Islet of Langerhans (tissue), 1 donor: ENCODE results near the gene SPATA46.
"Not testable (repeated sequence)": the region's sequence is repeated elsewhere in the genome, so short reads cannot be mapped to it uniquely, and the experiment has no call there.

Experiments
- FAIRE-seq: peaks from one replicate; lab custom pipeline; 2011; peaks lifted over from hg19 to GRCh38; lab: Jason Lieb, UNC

Gene SPATA46

GRCh38 chr1:162353078-162353477, 23.6 kb downstream of the SPATA46 start:
- no peak for FAIRE-seq

- FAIRE-seq, result not testable (repeated sequence)
These were observed 24.8 kb downstream of the SPATA46 start for GRCh38 chr1:162351874-162352273.

DNA sequence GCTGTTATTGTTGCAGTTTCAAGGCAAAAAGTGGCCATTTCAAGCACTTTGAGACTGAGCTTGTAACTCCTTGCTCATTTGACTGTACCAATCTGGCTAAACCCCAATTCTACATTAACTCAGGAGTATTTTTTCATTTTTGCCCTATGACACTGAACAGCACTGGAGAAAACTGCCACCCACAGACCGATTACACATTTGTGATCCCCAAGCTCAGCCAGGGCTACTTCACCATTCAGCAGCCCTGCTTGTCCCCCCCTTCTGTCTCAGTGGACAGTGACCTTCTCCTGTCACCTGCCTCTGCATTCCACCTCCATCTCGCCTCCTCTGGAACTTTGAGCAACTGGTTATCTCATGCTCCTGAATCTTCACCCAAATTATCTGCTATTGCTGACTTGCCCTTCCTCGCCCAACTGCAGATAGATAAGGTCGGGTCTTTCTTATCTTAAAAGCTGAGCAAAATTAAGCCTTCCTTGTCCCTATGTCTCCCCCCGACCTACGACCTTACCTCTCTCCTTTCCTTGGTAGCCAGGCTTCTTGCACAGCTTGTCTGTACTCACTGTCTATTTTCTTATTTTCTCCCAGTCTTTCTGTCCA, 25.3 kb downstream of the SPATA46 start:
- FAIRE-seq, result no peak

- FAIRE-seq, result no peak
These were observed 26.9 kb downstream of the SPATA46 start for GRCh38 chr1:162349635-162350330.

DNA sequence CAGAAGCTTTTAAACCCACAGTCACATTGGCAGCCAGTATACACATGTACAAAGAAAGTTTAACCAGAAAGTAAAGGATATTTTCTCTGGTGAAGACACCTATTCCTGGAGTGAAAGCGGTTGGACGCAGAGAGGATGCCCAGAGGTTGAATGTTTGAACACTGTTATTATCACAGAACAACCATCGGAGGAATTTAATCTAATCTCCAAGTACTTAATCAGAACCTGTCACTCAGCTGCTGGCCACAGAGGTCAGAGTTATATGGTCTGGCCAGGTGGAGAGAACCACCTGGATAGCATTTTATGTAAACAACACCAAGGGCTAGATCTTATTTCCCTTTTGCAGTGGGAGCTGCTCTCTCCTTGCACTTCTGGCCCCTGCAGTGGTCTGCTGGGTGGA, 29.4 kb downstream of the SPATA46 start:
- no peak for FAIRE-seq

DNA sequence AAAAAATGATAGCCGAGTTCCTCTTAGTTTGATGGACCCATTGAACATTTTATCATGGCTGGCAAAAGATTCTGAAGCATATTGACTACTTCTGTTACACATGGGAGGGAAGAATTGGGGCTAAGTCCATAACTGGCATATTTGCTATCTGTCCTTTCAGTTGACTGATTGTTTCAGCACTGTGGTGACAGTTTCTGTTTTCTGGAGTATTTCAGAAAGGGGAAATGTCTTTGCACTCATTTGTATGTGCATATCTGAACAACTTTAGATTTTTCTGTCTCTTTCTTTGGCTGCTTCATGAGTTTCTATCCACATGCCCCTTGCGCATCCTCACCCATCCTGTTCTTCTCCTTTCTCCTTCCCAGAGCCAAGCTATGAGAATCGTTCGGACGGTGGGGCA, 33.2 kb downstream of the SPATA46 start:
- FAIRE-seq, result no peak

DNA sequence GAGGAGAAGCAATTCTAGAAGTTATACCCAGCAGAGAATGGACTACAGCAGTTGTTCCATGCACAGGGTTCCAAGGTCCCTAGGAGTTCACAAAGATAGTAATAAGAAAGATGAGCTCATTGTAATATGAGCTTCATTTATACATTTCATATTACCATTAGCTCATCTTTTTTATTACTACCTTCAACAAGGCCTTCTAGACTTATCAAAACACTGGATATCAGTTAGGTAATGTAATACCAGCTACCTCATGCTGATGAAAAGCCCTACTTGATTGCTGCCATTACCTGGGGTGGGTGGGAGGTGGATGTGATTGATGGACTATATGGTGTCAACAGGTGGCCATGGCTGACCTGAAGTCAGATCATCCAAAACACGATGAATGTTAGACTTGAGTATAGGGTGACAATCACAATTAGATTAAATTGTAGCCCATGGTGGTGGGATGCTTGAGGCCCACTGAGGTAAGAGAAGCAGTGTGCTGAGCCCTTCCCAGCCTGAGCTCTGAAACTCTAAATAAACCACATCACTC, 34.1 kb downstream of the SPATA46 start:
- FAIRE-seq, result no peak

GRCh38 chr1:162336621-162337285, 39.9 kb downstream of the SPATA46 start:
- no peak for FAIRE-seq

GRCh38 chr1:162335126-162335525, 41.5 kb downstream of the SPATA46 start:
- no peak for FAIRE-seq

- no peak for FAIRE-seq
These were observed 42.7 kb downstream of the SPATA46 start for GRCh38 chr1:162333991-162334390.

GRCh38 chr1:162329826-162330225, 46.8 kb downstream of the SPATA46 start:
- FAIRE-seq, result no peak

DNA sequence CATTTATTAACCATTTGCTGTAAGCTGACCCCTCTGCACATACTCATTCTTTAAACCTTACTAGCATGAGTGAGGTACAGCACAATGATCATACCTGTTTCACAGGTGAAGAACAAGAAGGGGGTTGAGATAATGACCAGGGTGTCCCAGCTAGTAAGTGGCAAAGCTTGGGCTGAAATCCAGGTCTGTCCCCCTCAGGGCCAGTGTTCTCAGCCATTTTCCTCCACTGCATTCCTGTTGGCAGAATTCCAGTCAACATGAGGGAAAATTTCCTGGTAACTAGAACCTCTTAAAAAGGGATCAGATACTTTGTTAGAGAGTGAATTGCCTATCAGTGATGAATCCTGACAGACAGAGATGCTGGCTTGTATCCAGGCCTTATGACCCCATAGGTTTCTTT, 48.1 kb downstream of the SPATA46 start:
- no peak for FAIRE-seq

DNA sequence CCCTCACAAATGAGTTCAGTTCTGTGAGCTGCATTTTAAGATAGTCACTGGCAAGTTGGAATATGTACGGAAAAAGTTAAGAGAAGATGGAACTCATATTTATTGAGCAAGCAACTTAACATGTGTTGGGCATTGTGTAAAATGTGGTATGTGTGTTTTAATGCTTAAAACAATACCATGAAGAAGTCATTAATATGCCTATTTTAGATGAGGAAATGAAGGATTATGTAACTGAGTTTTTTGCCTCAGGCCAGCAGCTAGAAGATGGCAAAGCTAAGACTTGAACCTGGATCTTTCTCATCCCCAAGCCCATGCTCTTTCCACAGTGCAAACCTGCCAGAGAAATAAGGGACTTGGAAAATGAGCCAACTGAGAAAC, 48.9 kb downstream of the SPATA46 start:
- FAIRE-seq, result no peak

DNA sequence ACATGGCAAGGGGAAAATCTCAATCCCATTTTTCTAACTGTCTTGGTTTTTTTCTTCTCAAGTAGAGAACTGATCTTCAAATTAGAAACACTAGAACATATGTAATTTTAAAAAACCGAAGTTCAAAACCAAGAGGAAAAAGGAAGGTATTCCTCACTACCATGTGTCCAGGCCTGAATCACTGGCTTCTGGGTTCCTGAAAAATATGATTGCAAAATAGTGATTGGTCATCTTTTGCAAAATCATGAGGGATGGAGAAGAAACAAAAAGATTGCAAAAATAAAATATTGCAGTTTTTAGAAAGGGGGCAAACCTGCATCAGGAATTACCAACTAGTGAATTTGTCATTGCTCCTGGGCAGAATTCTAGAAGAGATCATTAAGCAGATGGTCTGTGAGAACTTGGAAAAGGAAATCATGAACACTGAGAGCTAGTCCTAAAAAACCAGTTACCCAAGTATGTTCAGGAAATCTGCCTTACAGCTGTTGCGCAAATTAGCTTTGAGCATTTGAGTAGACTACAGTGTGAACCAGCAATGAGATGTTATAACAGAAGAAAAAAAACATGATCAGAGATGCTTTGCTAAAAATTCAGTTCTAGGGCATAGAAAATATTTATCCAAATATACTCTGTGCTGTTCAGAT, 49.4 kb downstream of the SPATA46 start:
- no peak for FAIRE-seq

GRCh38 chr1:162326559-162326958, 50.1 kb downstream of the SPATA46 start:
- no peak for FAIRE-seq

- FAIRE-seq, result no peak
These were observed 52.3 kb downstream of the SPATA46 start for GRCh38 chr1:162324396-162324795.
